ENCODE data around the gene ANKRD13C.
A peak's percentile ranks its signal among the peaks of the same experiment; 100 is the strongest.
"Not testable (repeated sequence)": the region's sequence is repeated elsewhere in the genome, so short reads cannot be mapped to it uniquely, and the experiment has no call there.

ANKRD13C gene

GRCh38 chr1:70354332-70355110 is at the start of gene ANKRD13C:
TSS of gene ANKRD13C (minus strand) at chr1:70354722. CDS start at chr1:70354408, 314 bp downstream.
- peak; percentile 81 for DNase-seq

- DNase-seq, result no peak
Measured at GRCh38 chr1:70403759-70404158, 49.2 kb upstream of the ANKRD13C start.

- no peak for DNase-seq
Measured at GRCh38 chr1:70401974-70402373, 47.5 kb upstream of the ANKRD13C start.

GRCh38 chr1:70400335-70400734 is 45.8 kb upstream of the ANKRD13C start:
- DNase-seq, result no peak

GRCh38 chr1:70397013-70397412 is 42.5 kb upstream of the ANKRD13C start:
- DNase-seq, result no peak

GRCh38 chr1:70396607-70397006 is 42.1 kb upstream of the ANKRD13C start:
- no peak for DNase-seq

GRCh38 chr1:70392626-70393025 is 38.1 kb upstream of the ANKRD13C start:
- DNase-seq, result no peak

- DNase-seq, result no peak
Measured at GRCh38 chr1:70387507-70387906, 33.0 kb upstream of the ANKRD13C start.

- no peak for DNase-seq
Measured at GRCh38 chr1:70386121-70386520, 31.6 kb upstream of the ANKRD13C start.

- DNase-seq, result no peak
Measured at GRCh38 chr1:70385477-70385876, 31.0 kb upstream of the ANKRD13C start.

GRCh38 chr1:70384542-70384941 is 30.0 kb upstream of the ANKRD13C start:
- no peak for DNase-seq

- DNase-seq, result no peak
Measured at GRCh38 chr1:70383483-70383882, 29.0 kb upstream of the ANKRD13C start.

GRCh38 chr1:70382682-70383081 is 28.2 kb upstream of the ANKRD13C start:
- DNase-seq, result no peak

- DNase-seq, result no peak
Measured at GRCh38 chr1:70376196-70376595, 21.7 kb upstream of the ANKRD13C start.

- DNase-seq, result not testable (repeated sequence)
Measured at GRCh38 chr1:70373580-70373979, 19.1 kb upstream of the ANKRD13C start.

- DNase-seq, result no peak
Measured at GRCh38 chr1:70372426-70372825, 17.9 kb upstream of the ANKRD13C start.

GRCh38 chr1:70371586-70371985 is 17.1 kb upstream of the ANKRD13C start:
- not testable (repeated sequence) for DNase-seq

- not testable (repeated sequence) for DNase-seq
Measured at GRCh38 chr1:70367397-70367796, 12.9 kb upstream of the ANKRD13C start.

- not testable (repeated sequence) for DNase-seq
Measured at GRCh38 chr1:70366997-70367396, 12.5 kb upstream of the ANKRD13C start.

- DNase-seq, result not testable (repeated sequence)
Measured at GRCh38 chr1:70366425-70366952, 12.0 kb upstream of the ANKRD13C start.

- DNase-seq, result no peak
Measured at GRCh38 chr1:70364439-70364838, 9.9 kb upstream of the ANKRD13C start.

- DNase-seq, result no peak
Measured at GRCh38 chr1:70361727-70362398, 7.3 kb upstream of the ANKRD13C start.

- DNase-seq, result no peak
Measured at GRCh38 chr1:70360321-70360720, 5.8 kb upstream of the ANKRD13C start.

GRCh38 chr1:70358921-70359564 is 4.5 kb upstream of the ANKRD13C start:
- DNase-seq, result no peak

All from activated T-cell treated with anti-CD3 and anti-CD28 coated beads for 4 hours (primary cell).